ENCODE measurements around the gene REM2. TPM values are rescaled to one million over a fixed set of nuclear protein-coding genes. Genes with fewer than 3 reads are reported as not detected.

Gene REM2
- polyA plus RNA-seq, 3 donors = 1.8 TPM; not detected in 2

GRCh38 chr14:22837114-22837749 lies 45.8 kb upstream of the REM2 start:
- Mint-ChIP-seq H3K36me3 (peaks cover 31 to 32% of the 10 kb centered on the region in 2 donors), H3K27ac (peak overlapping the region; percentile 78 to 95 (median 84)), H3K4me3 (peak overlapping the region; percentile 100), H3K9me3 (peaks cover 3 to 12% (median 7%) of the 10 kb centered on the region in 7 donors), H3K27me3 (ENCODE audit: low read depth in 3 of 3) (peaks cover 23 to 34% (median 23%) of the 10 kb centered on the region in 3 donors), H3K4me1 (peaks cover 38% of the 10 kb centered on the region)
- H3K27me3 ChIP-seq (ENCODE audit: control insufficient read depth in 2 of 2, insufficient read depth in 2 of 2, low read length in 2 of 2) = peaks cover 0 to 21% of the 10 kb centered on the region in 2 donors
- peak overlapping the region; percentile 98 for H3K4me2 ChIP-seq (replicated peaks; ENCODE audit: extremely low read depth, low read length, poor library complexity, severe bottlenecking)
- under 1% methylated on average over 32 of the region's 57 CpGs for WGBS (ENCODE audit: insufficient coverage)
- H3K4me3 ChIP-seq (replicated peaks in 1 of 3; ENCODE audit: low read depth in 2 of 3, low read length in 3 of 3) = peak overlapping the region; percentile 44 to 82 (median 77)
- intact Hi-C loops (cut with micrococcal nuclease) = no loop called here
- peaks cover 29 to 43% of the 10 kb centered on the region in 2 donors for H3K4me1 ChIP-seq (ENCODE audit: control insufficient read depth in 1 of 2, insufficient read depth in 2 of 2, low read length in 2 of 2)
- peaks cover 17 to 22% of the 10 kb centered on the region in 2 donors for H3K36me3 ChIP-seq (replicated peaks in 1 of 2; ENCODE audit: control insufficient read depth in 1 of 2, insufficient read depth in 2 of 2, low read length in 2 of 2)
- no peaks in the 10 kb centered on the region for H3K79me2 ChIP-seq (ENCODE audit: insufficient read depth, low read length)
- TF ChIP-seq CTCF (IDR thresholded peaks at IDR 0.05) = no peak
- H3K9me3 ChIP-seq (replicated peaks in 1 of 2; ENCODE audit: control insufficient read depth in 1 of 2, insufficient read depth in 1 of 2, low read length in 2 of 2) = peaks cover 0 to 3% of the 10 kb centered on the region in 2 donors
- no peaks in the 10 kb centered on the region for H4K20me1 ChIP-seq (ENCODE audit: insufficient read depth, low read length)
- DNase-seq = peak in 2 of 3 donors; percentile 29
- peak overlapping the region; percentile 88 for H2AFZ ChIP-seq (ENCODE audit: insufficient read depth, low read depth, low read length, poor library complexity, severe bottlenecking)
- H3K9ac ChIP-seq (ENCODE audit: insufficient read depth, low read length, poor library complexity, severe bottlenecking) = peak overlapping the region; percentile 68
- H3K27ac ChIP-seq (ENCODE audit: low read depth in 1 of 2, low read length in 2 of 2) = peak overlapping the region; percentile 14 to 15

- peaks cover 0 to 21% of the 10 kb centered on the region in 2 donors for H3K27me3 ChIP-seq (ENCODE audit: control insufficient read depth in 2 of 2, insufficient read depth in 2 of 2, low read length in 2 of 2)
- no peak for DNase-seq
- no peaks in the 10 kb centered on the region for H4K20me1 ChIP-seq (ENCODE audit: insufficient read depth, low read length)
- peak overlapping the region; percentile 68 for H3K9ac ChIP-seq (ENCODE audit: insufficient read depth, low read length, poor library complexity, severe bottlenecking)
- peaks cover 38% of the 10 kb centered on the region for H3K4me1 Mint-ChIP-seq
- H3K36me3 Mint-ChIP-seq = peaks cover 31 to 32% of the 10 kb centered on the region in 2 donors
- H3K27ac Mint-ChIP-seq = no peak overlapping the region
- peaks cover 0 to 3% of the 10 kb centered on the region in 2 donors for H3K9me3 ChIP-seq (replicated peaks in 1 of 2; ENCODE audit: control insufficient read depth in 1 of 2, insufficient read depth in 1 of 2, low read length in 2 of 2)
- peaks cover 23 to 34% (median 25%) of the 10 kb centered on the region in 3 donors for H3K27me3 Mint-ChIP-seq (ENCODE audit: low read depth in 3 of 3)
- intact Hi-C loops (cut with micrococcal nuclease) = no loop called here
- peak overlapping the region; percentile 98 for H3K4me2 ChIP-seq (replicated peaks; ENCODE audit: extremely low read depth, low read length, poor library complexity, severe bottlenecking)
- no peaks in the 10 kb centered on the region for H3K79me2 ChIP-seq (ENCODE audit: insufficient read depth, low read length)
- peak overlapping the region; percentile 88 for H2AFZ ChIP-seq (ENCODE audit: insufficient read depth, low read depth, low read length, poor library complexity, severe bottlenecking)
- peaks cover 3 to 12% (median 7%) of the 10 kb centered on the region in 7 donors for H3K9me3 Mint-ChIP-seq
- H3K4me3 Mint-ChIP-seq = peak overlapping the region; percentile 57 to 73
- no peak for TF ChIP-seq CTCF (IDR thresholded peaks at IDR 0.05)
- peaks cover 29 to 43% of the 10 kb centered on the region in 2 donors for H3K4me1 ChIP-seq (ENCODE audit: control insufficient read depth in 1 of 2, insufficient read depth in 2 of 2, low read length in 2 of 2)
- H3K36me3 ChIP-seq (replicated peaks in 1 of 2; ENCODE audit: control insufficient read depth in 1 of 2, insufficient read depth in 2 of 2, low read length in 2 of 2) = peaks cover 16 to 22% of the 10 kb centered on the region in 2 donors
- 92% methylated on average over 8 of the region's 25 CpGs for WGBS (ENCODE audit: insufficient coverage)
- H3K4me3 ChIP-seq (replicated peaks in 1 of 3; ENCODE audit: low read depth in 2 of 3, low read length in 3 of 3) = peak overlapping the region; percentile 44 to 82 (median 77)
- H3K27ac ChIP-seq (ENCODE audit: low read depth in 1 of 2, low read length in 2 of 2) = no peak overlapping the region
Observed at GRCh38 chr14:22837750-22838538, 45.1 kb upstream of the REM2 start.
